ENCODE data around the gene SURF2. TPM values are rescaled to one million over a fixed set of nuclear protein-coding genes. Genes with fewer than 3 reads are reported as not detected.
A peak's percentile ranks its signal among the peaks of the same experiment; 100 is the strongest.
"Not testable (repeated sequence)": the region's sequence is repeated elsewhere in the genome, so short reads cannot be mapped to it uniquely, and the experiment has no call there.

The SURF2 gene
- total RNA-seq, 1 donor from 2014 or later, result 12.0 TPM

DNA sequence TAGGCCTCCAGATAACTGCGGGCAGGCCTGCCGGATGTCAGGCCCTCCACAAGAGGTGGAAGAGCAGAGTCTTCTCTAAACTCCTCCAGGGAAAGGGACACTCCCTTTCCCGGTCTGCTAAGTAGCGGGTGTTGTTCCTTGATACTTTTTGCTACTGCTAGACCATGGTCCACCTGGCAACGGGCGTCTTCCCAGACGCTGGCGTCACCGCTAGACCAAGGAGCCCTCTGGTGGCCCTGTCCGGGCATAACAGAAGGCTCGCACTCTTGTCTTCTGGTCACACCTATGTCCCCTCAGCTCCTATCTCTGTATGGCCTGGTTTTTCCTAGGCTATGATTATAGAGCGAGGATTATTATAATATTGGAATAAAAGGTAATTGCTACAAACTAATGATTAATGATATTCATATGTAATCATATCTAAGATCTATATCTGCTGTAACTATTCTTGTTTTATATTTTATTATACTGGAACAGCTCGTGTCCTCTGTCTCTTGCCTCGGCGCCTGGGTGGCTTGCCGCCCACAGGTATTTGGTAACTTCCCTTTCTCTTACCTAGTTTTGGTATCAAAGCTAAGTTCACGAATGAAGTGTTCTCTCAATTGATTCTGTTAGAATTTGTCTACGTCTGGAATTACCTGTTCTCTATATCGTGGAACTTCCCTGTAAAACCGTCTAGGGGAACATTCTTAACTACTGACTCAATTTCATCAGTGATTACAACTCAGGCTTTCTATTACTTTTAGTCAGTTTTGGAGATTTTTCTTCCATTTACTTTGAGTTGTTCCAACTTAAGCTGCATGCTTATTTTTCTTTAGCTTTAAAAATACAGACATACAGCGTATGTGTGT lies 26.8 kb upstream of the SURF2 start:
- H3K4me1 ChIP-seq, H3K27me3 ChIP-seq, ATAC-seq, H3K4me3 ChIP-seq, H3K9me3 ChIP-seq, H3K27ac ChIP-seq: not testable (repeated sequence)
- TF ChIP-seq, protein P1, sequence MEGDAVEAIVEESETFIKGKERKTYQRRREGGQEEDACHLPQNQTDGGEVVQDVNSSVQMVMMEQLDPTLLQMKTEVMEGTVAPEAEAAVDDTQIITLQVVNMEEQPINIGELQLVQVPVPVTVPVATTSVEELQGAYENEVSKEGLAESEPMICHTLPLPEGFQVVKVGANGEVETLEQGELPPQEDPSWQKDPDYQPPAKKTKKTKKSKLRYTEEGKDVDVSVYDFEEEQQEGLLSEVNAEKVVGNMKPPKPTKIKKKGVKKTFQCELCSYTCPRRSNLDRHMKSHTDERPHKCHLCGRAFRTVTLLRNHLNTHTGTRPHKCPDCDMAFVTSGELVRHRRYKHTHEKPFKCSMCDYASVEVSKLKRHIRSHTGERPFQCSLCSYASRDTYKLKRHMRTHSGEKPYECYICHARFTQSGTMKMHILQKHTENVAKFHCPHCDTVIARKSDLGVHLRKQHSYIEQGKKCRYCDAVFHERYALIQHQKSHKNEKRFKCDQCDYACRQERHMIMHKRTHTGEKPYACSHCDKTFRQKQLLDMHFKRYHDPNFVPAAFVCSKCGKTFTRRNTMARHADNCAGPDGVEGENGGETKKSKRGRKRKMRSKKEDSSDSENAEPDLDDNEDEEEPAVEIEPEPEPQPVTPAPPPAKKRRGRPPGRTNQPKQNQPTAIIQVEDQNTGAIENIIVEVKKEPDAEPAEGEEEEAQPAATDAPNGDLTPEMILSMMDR (IDR thresholded peaks at IDR 0.05), result peak; percentile 65
- intact Hi-C loops (cut with DNase I), result loop anchor here (10.0 kb wide), 1 partner anchor 145 kb away; no protein-coding TSS in a partner anchor
- peaks cover 45% of the 10 kb centered on the region for H3K36me3 ChIP-seq
- DNase-seq, result peak; percentile 71

GRCh38 chr9:133331221-133331620 lies 25.1 kb upstream of the SURF2 start:
- peak; percentile 58 for DNase-seq
- intact Hi-C loops (cut with DNase I), result loop anchor here (10.0 kb wide), 1 partner anchor 146 kb away; no protein-coding TSS in a partner anchor
- Histone ChIP-seq H3K27me3 (no peaks in the 10 kb centered on the region), H3K27ac (no peak overlapping the region), H3K4me1 (peaks cover 14% of the 10 kb centered on the region), H3K4me3 (no peak overlapping the region), H3K36me3 (peaks cover 47% of the 10 kb centered on the region), H3K9me3 (no peaks in the 10 kb centered on the region)
- TF ChIP-seq, protein P1 (IDR thresholded peaks at IDR 0.05), result no peak
- no peak for ATAC-seq

GRCh38 chr9:133331641-133332380 lies 24.5 kb upstream of the SURF2 start:
- intact Hi-C loops (cut with DNase I), result loop anchor here (10.0 kb wide), 1 partner anchor 147 kb away; no protein-coding TSS in a partner anchor
- Histone ChIP-seq H3K4me3 (no peak overlapping the region), H3K27ac (no peak overlapping the region), H3K36me3 (peaks cover 47% of the 10 kb centered on the region), H3K4me1 (peaks cover 19% of the 10 kb centered on the region), H3K9me3 (no peaks in the 10 kb centered on the region), H3K27me3 (no peaks in the 10 kb centered on the region)
- no peak for ATAC-seq
- TF ChIP-seq, protein P1 (IDR thresholded peaks at IDR 0.05), result no peak
- DNase-seq, result peak; percentile 61

GRCh38 chr9:133332381-133332730 lies 24.0 kb upstream of the SURF2 start:
- DNase-seq (peak; percentile 60), ATAC-seq (no peak)
- peaks cover 19% of the 10 kb centered on the region for H3K4me1 ChIP-seq
- no peaks in the 10 kb centered on the region for H3K9me3 ChIP-seq
- intact Hi-C loops (cut with DNase I), result loop anchor here (10.0 kb wide), 1 partner anchor 148 kb away; no protein-coding TSS in a partner anchor
- TF ChIP-seq, protein P1 (IDR thresholded peaks at IDR 0.05), result no peak
- peaks cover 47% of the 10 kb centered on the region for H3K36me3 ChIP-seq
- no peak overlapping the region for H3K27ac ChIP-seq
- no peaks in the 10 kb centered on the region for H3K27me3 ChIP-seq
- H3K4me3 ChIP-seq, result no peak overlapping the region

- H3K9me3 ChIP-seq, result no peaks in the 10 kb centered on the region
- no peak overlapping the region for H3K27ac ChIP-seq
- peaks cover 19% of the 10 kb centered on the region for H3K4me1 ChIP-seq
- DNase-seq (no peak), ATAC-seq (no peak)
- H3K27me3 ChIP-seq, result no peaks in the 10 kb centered on the region
- intact Hi-C loops (cut with DNase I), result loop anchor here (10.0 kb wide), 1 partner anchor 148 kb away; no protein-coding TSS in a partner anchor
- H3K36me3 ChIP-seq, result peaks cover 47% of the 10 kb centered on the region
- TF ChIP-seq, protein P1 (IDR thresholded peaks at IDR 0.05), result no peak
- H3K4me3 ChIP-seq, result no peak overlapping the region
Measured at GRCh38 chr9:133333011-133333410, 23.3 kb upstream of the SURF2 start.

Data from upper lobe of right lung (tissue), 1 donor.